Measurements from ENCODE around the gene CNTNAP5. TPM values are rescaled to one million over a fixed set of nuclear protein-coding genes. Genes with fewer than 3 reads are reported as not detected.

CNTNAP5 gene
- total and polyA plus RNA-seq, 2 donors (not counting 1 experiment from before 2014, with no cell fraction given) = not detected

DNA sequence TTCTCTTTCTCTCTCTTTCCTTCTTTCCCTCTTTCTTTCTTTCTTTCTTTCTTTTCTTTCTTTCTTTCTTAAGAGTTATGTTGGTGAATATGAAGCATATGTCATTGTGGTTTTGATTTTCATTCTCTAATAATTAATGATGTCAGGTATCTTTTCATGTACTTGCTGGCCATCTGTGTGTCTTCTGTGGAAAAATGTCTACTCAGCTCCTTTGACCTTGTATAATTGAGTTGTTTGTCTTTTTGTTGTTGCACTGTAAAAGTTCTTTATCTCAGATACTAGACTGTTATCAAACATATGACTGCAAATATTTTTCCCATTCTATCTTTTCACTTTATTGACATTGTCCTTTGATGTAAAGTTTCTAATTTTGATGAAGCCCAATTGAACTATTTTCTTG, 645.1 kb downstream of the CNTNAP5 start:
- intact Hi-C loops (cut with micrococcal nuclease) = no loop called here
- no peak overlapping the region for H2AFZ ChIP-seq (ENCODE audit: insufficient read depth, low read depth, low read length, poor library complexity, severe bottlenecking)
- peaks cover 0 to 2% (median 0%) of the 10 kb centered on the region in 3 donors for H3K9me3 ChIP-seq (ENCODE audit: control extremely low read depth in 1 of 3, control insufficient read depth in 2 of 3, insufficient read depth in 1 of 3, low read length in 2 of 3)
- H3K9me3 Mint-ChIP-seq (ENCODE audit: insufficient read depth) = peaks cover 5% of the 10 kb centered on the region
- H4K20me1 ChIP-seq (ENCODE audit: control insufficient read depth, insufficient read depth, low read length, poor library complexity, severe bottlenecking) = no peaks in the 10 kb centered on the region
- H3K9ac ChIP-seq (ENCODE audit: low read length) = no peak overlapping the region
- no peaks in the 10 kb centered on the region for H3K4me1 ChIP-seq (ENCODE audit: control insufficient read depth in 2 of 2, insufficient read depth in 2 of 2, low read length in 2 of 2)
- no peaks in the 10 kb centered on the region for H3K36me3 ChIP-seq (replicated peaks in 1 of 2; ENCODE audit: control extremely low read depth in 1 of 2, control insufficient read depth in 1 of 2, extremely low read depth in 1 of 2, insufficient read depth in 2 of 2, low read length in 1 of 2)
- H3K79me2 ChIP-seq (ENCODE audit: control insufficient read depth, insufficient read depth, low read length) = no peaks in the 10 kb centered on the region
- no peak overlapping the region for H3K27ac Mint-ChIP-seq
- H3K4me3 Mint-ChIP-seq = no peak overlapping the region
- ChIA-PET CTCF (no interaction called here), POLR2A (no interaction called here)
- DNase-seq (no peak), ATAC-seq (ENCODE audit: low read depth) (no peak)
- no peaks in the 10 kb centered on the region for H3K4me1 Mint-ChIP-seq
- TF ChIP-seq, protein P1, sequence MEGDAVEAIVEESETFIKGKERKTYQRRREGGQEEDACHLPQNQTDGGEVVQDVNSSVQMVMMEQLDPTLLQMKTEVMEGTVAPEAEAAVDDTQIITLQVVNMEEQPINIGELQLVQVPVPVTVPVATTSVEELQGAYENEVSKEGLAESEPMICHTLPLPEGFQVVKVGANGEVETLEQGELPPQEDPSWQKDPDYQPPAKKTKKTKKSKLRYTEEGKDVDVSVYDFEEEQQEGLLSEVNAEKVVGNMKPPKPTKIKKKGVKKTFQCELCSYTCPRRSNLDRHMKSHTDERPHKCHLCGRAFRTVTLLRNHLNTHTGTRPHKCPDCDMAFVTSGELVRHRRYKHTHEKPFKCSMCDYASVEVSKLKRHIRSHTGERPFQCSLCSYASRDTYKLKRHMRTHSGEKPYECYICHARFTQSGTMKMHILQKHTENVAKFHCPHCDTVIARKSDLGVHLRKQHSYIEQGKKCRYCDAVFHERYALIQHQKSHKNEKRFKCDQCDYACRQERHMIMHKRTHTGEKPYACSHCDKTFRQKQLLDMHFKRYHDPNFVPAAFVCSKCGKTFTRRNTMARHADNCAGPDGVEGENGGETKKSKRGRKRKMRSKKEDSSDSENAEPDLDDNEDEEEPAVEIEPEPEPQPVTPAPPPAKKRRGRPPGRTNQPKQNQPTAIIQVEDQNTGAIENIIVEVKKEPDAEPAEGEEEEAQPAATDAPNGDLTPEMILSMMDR (IDR thresholded peaks at IDR 0.05) = no peak
- no peak for TF ChIP-seq EZH2 (IDR thresholded peaks at IDR 0.05; ENCODE audit: borderline replicate concordance, insufficient read depth, low read depth, low read length, poor library complexity, severe bottlenecking)
- no peak overlapping the region for H3K27ac ChIP-seq (ENCODE audit: low read length in 2 of 2)
- H3K4me2 ChIP-seq (replicated peaks; ENCODE audit: low read depth, low read length, poor library complexity, severe bottlenecking) = no peak overlapping the region
- no peaks in the 10 kb centered on the region for H3K27me3 ChIP-seq (replicated peaks in 1 of 4; ENCODE audit: control extremely low read depth in 1 of 4, control insufficient read depth in 3 of 4, insufficient read depth in 4 of 4, low read length in 3 of 4)
- no peak overlapping the region for H3K4me3 ChIP-seq (ENCODE audit: control extremely low read depth in 1 of 5, extremely low read depth in 1 of 5, insufficient read depth in 1 of 5, low read depth in 2 of 5, low read length in 4 of 5)
- H3K27me3 Mint-ChIP-seq = no peaks in the 10 kb centered on the region

DNA sequence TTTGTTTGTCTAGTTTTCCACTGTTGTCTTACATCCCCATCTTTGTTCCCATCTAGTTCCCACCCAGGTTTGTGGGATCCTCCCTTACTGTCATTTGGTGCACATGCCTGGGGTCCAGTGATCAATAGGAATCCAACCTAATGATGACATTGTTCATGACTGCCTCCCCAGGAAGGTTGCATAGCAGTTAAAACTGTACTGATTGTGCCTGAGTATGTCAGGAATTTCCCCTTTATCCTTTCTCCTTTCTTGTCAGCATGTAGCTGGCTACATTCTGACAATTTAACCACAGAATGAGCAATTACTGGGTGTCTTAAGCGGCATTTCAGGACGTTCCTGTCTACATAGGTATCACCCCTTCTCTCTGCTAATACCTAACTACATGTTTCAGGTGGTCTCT, 653.0 kb downstream of the CNTNAP5 start:
- ATAC-seq (ENCODE audit: low read depth) = no peak
- no peaks in the 10 kb centered on the region for H3K79me2 ChIP-seq (ENCODE audit: control insufficient read depth, insufficient read depth, low read length)
- intact Hi-C loops (cut with micrococcal nuclease) = no loop called here
- H3K36me3 ChIP-seq (replicated peaks in 1 of 2; ENCODE audit: control extremely low read depth in 1 of 2, control insufficient read depth in 1 of 2, extremely low read depth in 1 of 2, insufficient read depth in 2 of 2, low read length in 1 of 2) = no peaks in the 10 kb centered on the region
- H3K27ac ChIP-seq (ENCODE audit: low read length in 2 of 2) = no peak overlapping the region
- peaks cover 2% of the 10 kb centered on the region for H3K9me3 Mint-ChIP-seq (ENCODE audit: insufficient read depth)
- H3K4me3 ChIP-seq (ENCODE audit: control extremely low read depth in 1 of 5, extremely low read depth in 1 of 5, insufficient read depth in 1 of 5, low read depth in 2 of 5, low read length in 4 of 5) = no peak overlapping the region
- POLR2A ChIA-PET = no interaction called here
- no peak overlapping the region for H2AFZ ChIP-seq (ENCODE audit: insufficient read depth, low read depth, low read length, poor library complexity, severe bottlenecking)
- H3K4me3 Mint-ChIP-seq = no peak overlapping the region
- H3K9me3 ChIP-seq (ENCODE audit: control extremely low read depth in 1 of 3, control insufficient read depth in 2 of 3, insufficient read depth in 1 of 3, low read length in 2 of 3) = no peaks in the 10 kb centered on the region
- H3K9ac ChIP-seq (ENCODE audit: low read length) = no peak overlapping the region
- no peaks in the 10 kb centered on the region for H3K27me3 Mint-ChIP-seq
- no peaks in the 10 kb centered on the region for H3K27me3 ChIP-seq (replicated peaks in 1 of 4; ENCODE audit: control extremely low read depth in 1 of 4, control insufficient read depth in 3 of 4, insufficient read depth in 4 of 4, low read length in 3 of 4)
- no peaks in the 10 kb centered on the region for H3K4me1 Mint-ChIP-seq
- TF ChIP-seq, protein P1 (IDR thresholded peaks at IDR 0.05) = no peak
- TF ChIP-seq EZH2 (IDR thresholded peaks at IDR 0.05; ENCODE audit: borderline replicate concordance, insufficient read depth, low read depth, low read length, poor library complexity, severe bottlenecking) = no peak
- H4K20me1 ChIP-seq (ENCODE audit: control insufficient read depth, insufficient read depth, low read length, poor library complexity, severe bottlenecking) = no peaks in the 10 kb centered on the region
- 76% methylated on average over 2 of the region's 2 CpGs for WGBS (ENCODE audit: insufficient coverage)
- H3K4me1 ChIP-seq (ENCODE audit: control insufficient read depth in 2 of 2, insufficient read depth in 2 of 2, low read length in 2 of 2) = no peaks in the 10 kb centered on the region
- no peak overlapping the region for H3K27ac Mint-ChIP-seq
- DNase-seq = no peak
- CTCF ChIA-PET = no interaction called here
- H3K4me2 ChIP-seq (replicated peaks; ENCODE audit: low read depth, low read length, poor library complexity, severe bottlenecking) = no peak overlapping the region
